KMS-11 (cell line): ENCODE measurements around the gene NXPH1.

Experiments
- H2AFZ ChIP-seq: fragments of 200-600 bp; sonication (generic); 2 replicates; pipeline ENCODE4 v1.6.1; 2016; ENCODE audit warnings: antibody characterized with exemption, mixed run types, low read depth
- H3K27ac ChIP-seq: fragments of 200-600 bp; sonication (generic); 2 replicates; pipeline ENCODE4 v1.6.1; 2016; ENCODE audit warnings: mild to moderate bottlenecking, mixed run types
- H3K27me3 ChIP-seq: fragments of 200-600 bp; sonication (generic); 2 replicates; pipeline ENCODE4 v1.6.1; 2017; ENCODE audit warnings: mild to moderate bottlenecking, low read depth, mixed run types, moderate library complexity; ENCODE audit not compliant: insufficient read depth
- H3K36me3 ChIP-seq: fragments of 200-600 bp; sonication (generic); 2 replicates; pipeline ENCODE4 v1.6.1; 2017; ENCODE audit warnings: mild to moderate bottlenecking, mixed run types; ENCODE audit not compliant: insufficient read depth
- H3K4me1 ChIP-seq: fragments of 200-600 bp; sonication (generic); 2 replicates; pipeline ENCODE4 v1.6.1; 2016; ENCODE audit warnings: mild to moderate bottlenecking, low read depth, mixed run types; ENCODE audit not compliant: poor library complexity, severe bottlenecking
- H3K4me2 ChIP-seq: fragments of 200-600 bp; sonication (generic); 2 replicates; pipeline ENCODE4 v1.7.0; 2016; ENCODE audit warnings: mild to moderate bottlenecking, mixed run types
- H3K4me3 ChIP-seq: fragments of 200-600 bp; sonication (generic); IDR thresholded peaks from 2 replicates; pipeline ENCODE4 v1.6.1; 2017; ENCODE audit warnings: low read depth, low read length, mixed read lengths; ENCODE audit not compliant: insufficient read depth
- H3K79me2 ChIP-seq: fragments of 200-600 bp; sonication (generic); 2 replicates; pipeline ENCODE4 v1.6.1; 2016; ENCODE audit warnings: low read depth, mixed run types; ENCODE audit not compliant: insufficient read depth
- H3K9ac ChIP-seq: fragments of 200-600 bp; sonication (generic); 2 replicates; pipeline ENCODE4 v1.6.1; 2016; ENCODE audit warnings: mild to moderate bottlenecking, mixed run types
- H4K20me1 ChIP-seq: fragments of 200-600 bp; sonication (generic); 2 replicates; pipeline ENCODE4 v1.6.1; 2016; ENCODE audit warnings: mild to moderate bottlenecking, mixed run types; ENCODE audit not compliant: insufficient read depth
- CTCF ChIP-seq: fragments of 200-600 bp; sonication (generic); conservative IDR thresholded peaks from 2 replicates; pipeline ENCODE4 v1.6.1; 2017; ENCODE audit warnings: low read depth, mild to moderate bottlenecking, antibody characterized with exemption, low read length, moderate library complexity, mixed read lengths

The NXPH1 gene

GRCh38 chr7:8388257-8388625, 45.2 kb upstream of the NXPH1 start:
- Histone ChIP-seq H3K4me1 (peaks cover 11% of the 10 kb centered on the region), H3K27me3 (no peaks in the 10 kb centered on the region), H4K20me1 (no peaks in the 10 kb centered on the region), H3K79me2 (no peaks in the 10 kb centered on the region), H3K36me3 (no peaks in the 10 kb centered on the region), H3K4me2 (no peak overlapping the region), H3K4me3 (no peak overlapping the region), H3K27ac (no peak overlapping the region), H3K9ac (no peak overlapping the region), H2AFZ (no peak overlapping the region)
- no peak for TF ChIP-seq CTCF

GRCh38 chr7:8389593-8390261, 43.7 kb upstream of the NXPH1 start:
- H3K27ac ChIP-seq = no peak overlapping the region
- H3K9ac ChIP-seq = no peak overlapping the region
- H3K4me2 ChIP-seq = no peak overlapping the region

GRCh38 chr7:8390262-8390626, 43.2 kb upstream of the NXPH1 start:
- Histone ChIP-seq H2AFZ (no peak overlapping the region), H3K4me3 (no peak overlapping the region), H3K4me1 (peaks cover 11% of the 10 kb centered on the region), H3K79me2 (no peaks in the 10 kb centered on the region), H3K36me3 (no peaks in the 10 kb centered on the region), H3K27me3 (no peaks in the 10 kb centered on the region), H3K9ac (no peak overlapping the region), H3K27ac (no peak overlapping the region), H3K4me2 (no peak overlapping the region), H4K20me1 (no peaks in the 10 kb centered on the region)
- no peak for TF ChIP-seq CTCF

More at GRCh38 chr7:8389593-8390261, 43.7 kb upstream of the NXPH1 start:
- no peak for TF ChIP-seq CTCF
- no peak overlapping the region for H3K4me3 ChIP-seq
- H3K36me3 ChIP-seq = no peaks in the 10 kb centered on the region
- no peaks in the 10 kb centered on the region for H4K20me1 ChIP-seq
- H3K4me1 ChIP-seq = peaks cover 11% of the 10 kb centered on the region
- H3K79me2 ChIP-seq = no peaks in the 10 kb centered on the region
- H2AFZ ChIP-seq = no peak overlapping the region
- no peaks in the 10 kb centered on the region for H3K27me3 ChIP-seq

GRCh38 chr7:8391353-8392062, 41.9 kb upstream of the NXPH1 start:
- Histone ChIP-seq H3K9ac (no peak overlapping the region), H3K4me1 (peaks cover 11% of the 10 kb centered on the region), H2AFZ (no peak overlapping the region), H3K27me3 (no peaks in the 10 kb centered on the region), H3K4me2 (no peak overlapping the region), H4K20me1 (no peaks in the 10 kb centered on the region), H3K4me3 (no peak overlapping the region), H3K79me2 (no peaks in the 10 kb centered on the region), H3K36me3 (no peaks in the 10 kb centered on the region), H3K27ac (no peak overlapping the region)
- TF ChIP-seq CTCF = no peak
